GM19239 (cell line): ENCODE data around the gene CCDC8.
A peak's percentile ranks its signal among the peaks of the same experiment; 100 is the strongest.
"Not testable (repeated sequence)": the region's sequence is repeated elsewhere in the genome, so short reads cannot be mapped to it uniquely, and the experiment has no call there.

Experiments used
- DNase-seq: peaks from one replicate; pipeline ENCODE4 v3.0.0; 2011; ENCODE audit warnings: low spot score; ENCODE audit not compliant: insufficient read length
- FAIRE-seq: peaks from 2 replicates; lab custom pipeline; 2011; peaks lifted over from hg19 to GRCh38; lab: Jason Lieb, UNC

Gene CCDC8

DNA sequence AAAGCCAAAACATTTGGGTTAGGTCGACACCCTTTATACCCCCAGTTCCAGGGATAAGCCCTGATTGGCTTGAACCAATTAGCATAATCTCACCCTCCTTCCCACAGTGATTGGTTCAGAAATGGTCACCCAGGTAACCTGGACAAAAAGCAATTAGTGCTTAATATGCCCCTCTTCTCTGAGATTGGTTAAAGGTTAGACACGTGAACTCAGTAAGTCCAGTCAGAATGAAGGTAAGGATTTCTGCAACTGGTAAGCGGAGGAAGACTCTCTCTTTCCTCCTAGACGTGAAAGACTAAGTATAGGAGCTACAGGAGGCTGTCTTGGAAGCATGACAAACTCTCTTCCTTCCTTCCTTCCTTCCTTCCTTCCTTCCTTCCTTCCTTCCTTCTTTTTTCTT is 16.6 kb upstream of the CCDC8 start:
- FAIRE-seq = no peak
- DNase-seq = no peak

- no peak for DNase-seq
- FAIRE-seq = peak; percentile 40
Measured at GRCh38 chr19:46428239-46429135, 15.1 kb upstream of the CCDC8 start, which contains the start of gene PNMA8C. Gene PNMA8C (minus strand): TSS chr19:46428936. CDS start chr19:46428359, 577 bp downstream.

DNA sequence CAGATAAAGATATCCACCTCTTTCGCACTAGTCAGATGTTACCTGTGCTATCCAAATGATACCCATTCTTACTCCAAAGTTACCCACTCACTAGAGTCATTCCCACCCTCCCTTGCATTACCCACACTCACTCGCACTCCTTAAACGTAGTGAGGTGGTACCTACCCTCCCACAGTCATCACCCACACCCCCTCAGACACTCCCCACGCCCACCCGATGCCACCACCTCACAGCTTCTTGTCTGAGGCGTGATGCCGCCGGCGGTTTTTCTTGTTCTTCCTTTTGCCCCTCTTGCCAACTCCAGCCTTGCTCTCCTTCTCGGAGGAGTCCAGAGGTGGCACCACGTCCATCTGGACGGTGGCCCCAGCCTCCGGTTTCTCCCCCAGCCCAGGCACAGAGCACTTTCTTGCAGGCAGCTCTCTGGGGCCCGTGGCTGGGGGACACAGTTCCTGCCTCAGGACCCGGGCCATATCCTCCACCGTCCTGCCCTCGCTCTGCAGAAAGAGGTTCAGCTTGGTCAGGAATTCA is 14.2 kb upstream of the CCDC8 start:
- DNase-seq = no peak

DNA sequence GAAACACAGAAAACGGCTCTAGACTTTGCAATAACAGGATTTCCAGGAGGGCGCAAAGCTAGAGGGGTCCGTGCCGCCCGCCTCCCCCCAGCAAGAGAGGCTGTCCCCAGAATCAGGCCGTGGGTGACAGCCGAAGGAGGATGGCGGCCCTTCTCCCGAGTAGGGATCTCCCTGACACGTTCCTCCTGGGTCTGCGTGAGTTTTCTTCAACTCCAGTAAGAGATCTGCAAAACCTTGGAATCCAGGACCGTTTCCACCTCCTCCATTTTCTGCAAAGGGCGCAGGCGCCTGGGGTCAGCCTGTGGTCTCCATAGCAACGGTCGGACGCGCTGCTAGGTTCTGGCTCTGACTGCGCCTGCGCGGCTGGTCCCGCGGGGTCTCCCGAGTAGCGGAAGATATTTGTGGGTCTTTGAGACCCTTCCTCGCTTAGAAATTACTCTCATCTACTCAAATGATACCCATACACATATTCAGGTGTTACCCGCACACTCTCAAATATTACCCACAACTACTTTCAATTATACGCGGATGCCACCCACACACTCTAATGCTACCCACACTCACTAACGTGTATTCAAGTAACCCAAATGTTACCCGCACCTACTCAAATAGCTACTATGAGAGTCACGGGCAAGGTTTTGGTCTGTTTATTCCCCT is 13.3 kb upstream of the CCDC8 start:
- no peak for DNase-seq
- no peak for FAIRE-seq

More for the DNA sequence above, 14.2 kb upstream of the CCDC8 start:
- no peak for FAIRE-seq

DNA sequence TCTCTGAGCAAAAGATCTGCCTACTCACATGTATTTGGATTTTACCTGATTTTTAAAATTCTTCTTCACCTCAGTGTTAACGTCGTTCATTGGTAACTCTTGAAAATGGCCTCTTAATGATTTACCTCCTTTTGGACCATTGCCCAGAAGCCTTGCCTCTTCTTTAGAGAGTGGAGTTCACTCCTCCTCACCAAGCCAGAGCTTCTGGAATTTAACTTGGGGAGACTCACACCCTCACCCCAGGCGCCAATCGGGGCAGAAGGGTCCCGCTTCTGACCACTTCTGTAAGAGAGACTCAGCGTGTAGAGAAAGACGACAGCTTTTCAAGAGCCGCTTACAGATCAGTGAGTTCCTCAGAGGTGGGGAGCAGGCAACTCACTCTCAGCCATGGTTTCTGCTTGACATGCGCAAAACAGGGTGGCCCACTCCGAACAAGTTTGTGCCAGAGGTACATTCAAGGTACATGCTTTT is 12.7 kb upstream of the CCDC8 start:
- DNase-seq = no peak

GRCh38 chr19:46423188-46423587 is 9.8 kb upstream of the CCDC8 start:
- FAIRE-seq (no peak), DNase-seq (no peak)

More for the DNA sequence above, 12.7 kb upstream of the CCDC8 start:
- no peak for FAIRE-seq

- FAIRE-seq (no peak), DNase-seq (no peak)
Measured at GRCh38 chr19:46422344-46422743, 9.0 kb upstream of the CCDC8 start.

DNA sequence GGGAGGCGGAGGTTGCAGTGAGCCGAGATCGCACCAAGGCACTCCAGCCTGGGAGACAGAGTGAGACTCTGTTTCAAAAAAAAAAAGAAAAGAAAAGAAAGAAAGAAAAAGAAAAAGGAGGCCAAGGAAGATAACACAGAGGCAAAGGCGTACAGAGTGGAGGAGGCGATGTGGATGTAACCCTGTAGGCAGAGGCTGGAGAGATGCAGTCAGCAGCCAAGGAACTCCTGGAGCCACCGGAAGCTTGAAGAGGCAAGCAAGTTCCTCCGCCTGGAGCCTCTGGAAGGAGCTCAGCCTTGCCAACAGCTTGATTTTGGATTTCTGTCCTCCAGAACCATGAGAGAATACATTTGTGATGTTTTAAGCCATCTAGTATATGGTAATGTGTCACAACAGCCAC is 6.7 kb upstream of the CCDC8 start:
- no peak for DNase-seq
- no peak for FAIRE-seq

- peak; percentile 38 for DNase-seq
- not testable (repeated sequence) for FAIRE-seq
Measured at GRCh38 chr19:46415804-46416709, 2.7 kb upstream of the CCDC8 start.

DNA sequence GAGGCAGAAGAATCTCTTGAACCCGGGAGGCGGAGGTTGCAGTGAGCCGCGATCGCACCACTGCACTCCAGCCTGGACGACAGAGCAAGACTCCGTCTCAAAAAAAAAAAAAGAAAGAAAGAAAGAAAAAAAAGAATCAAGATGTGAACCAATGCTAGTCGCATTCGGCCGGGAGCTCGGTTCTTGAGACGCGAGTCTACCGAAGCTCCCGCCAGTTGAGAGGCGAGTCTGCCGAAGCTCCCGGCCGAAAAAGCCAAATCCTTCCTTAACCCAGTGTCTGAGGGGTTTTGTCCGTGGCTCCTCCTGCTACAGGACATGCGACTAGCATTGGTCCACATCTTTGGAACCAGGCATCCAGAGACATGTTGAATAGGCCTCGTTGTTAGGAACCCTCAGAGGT is 1.5 kb upstream of the CCDC8 start:
- DNase-seq, FAIRE-seq: not testable (repeated sequence)

DNA sequence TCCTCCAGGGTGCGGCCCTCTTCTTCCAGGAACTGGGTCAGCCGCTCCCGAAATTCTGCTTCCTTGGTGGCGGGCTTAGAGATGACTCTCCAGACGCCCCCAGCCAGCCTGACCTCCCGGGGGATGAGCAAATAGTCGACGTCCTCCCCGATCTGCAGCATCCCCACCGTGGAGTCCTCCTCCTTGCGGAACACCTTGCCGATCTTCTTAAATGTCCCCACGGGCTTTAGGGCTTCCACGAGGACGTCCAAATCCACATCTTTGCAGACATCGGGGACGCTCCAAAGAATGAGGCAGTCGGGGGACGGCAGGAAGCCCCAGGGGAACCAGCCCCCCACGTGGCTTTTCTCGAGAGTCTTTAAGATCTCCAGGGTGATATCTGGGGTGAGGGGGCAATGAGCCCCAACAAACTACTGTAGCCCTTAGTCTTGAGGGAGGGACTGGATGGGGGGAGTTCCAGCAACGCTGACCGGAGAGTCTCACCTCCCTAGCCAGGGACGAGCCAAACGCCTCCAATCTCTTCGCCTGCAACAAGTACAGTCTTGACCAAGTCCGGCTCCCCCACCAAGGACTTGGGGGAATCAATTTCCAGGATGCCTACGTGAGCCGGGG is 608 bp downstream of the CCDC8 start:
- FAIRE-seq = no peak
- no peak for DNase-seq

DNA sequence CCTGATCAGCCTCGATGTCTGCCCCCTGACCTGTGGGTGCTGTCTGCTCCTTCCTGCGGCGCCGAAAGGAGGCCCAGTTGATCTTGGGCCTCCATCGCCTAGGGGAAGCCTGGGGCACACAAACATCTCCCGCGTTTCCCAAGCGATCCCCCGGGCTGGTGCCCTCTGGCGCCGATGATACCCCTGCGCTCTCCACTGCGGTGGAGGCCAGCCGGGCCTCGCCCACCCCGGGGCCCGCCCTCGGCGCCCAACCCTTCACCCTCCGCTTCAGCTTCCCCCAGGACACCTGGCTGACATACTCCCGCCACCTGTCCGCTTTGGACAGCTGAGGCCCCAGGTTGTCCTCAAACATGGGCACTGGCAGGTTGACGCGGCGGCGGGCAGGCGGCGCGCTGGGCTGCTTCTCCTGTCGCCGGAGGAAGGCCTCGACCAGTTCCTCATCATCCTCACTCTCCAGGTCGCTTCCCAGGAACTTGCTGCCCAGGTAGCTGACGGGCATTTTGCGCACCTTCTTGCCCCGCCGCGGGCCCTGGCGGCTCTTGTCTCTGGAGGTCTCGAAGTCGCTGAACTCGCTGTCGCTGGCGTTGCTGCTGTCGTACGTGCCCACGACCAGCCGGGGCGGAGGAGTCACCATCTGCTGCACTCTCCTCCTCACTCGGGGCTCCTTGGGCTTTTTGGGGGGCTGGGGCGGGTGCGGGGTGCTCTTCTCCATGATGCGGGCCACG is 1.3 kb downstream of the CCDC8 start:
- FAIRE-seq (no peak), DNase-seq (no peak)

DNA sequence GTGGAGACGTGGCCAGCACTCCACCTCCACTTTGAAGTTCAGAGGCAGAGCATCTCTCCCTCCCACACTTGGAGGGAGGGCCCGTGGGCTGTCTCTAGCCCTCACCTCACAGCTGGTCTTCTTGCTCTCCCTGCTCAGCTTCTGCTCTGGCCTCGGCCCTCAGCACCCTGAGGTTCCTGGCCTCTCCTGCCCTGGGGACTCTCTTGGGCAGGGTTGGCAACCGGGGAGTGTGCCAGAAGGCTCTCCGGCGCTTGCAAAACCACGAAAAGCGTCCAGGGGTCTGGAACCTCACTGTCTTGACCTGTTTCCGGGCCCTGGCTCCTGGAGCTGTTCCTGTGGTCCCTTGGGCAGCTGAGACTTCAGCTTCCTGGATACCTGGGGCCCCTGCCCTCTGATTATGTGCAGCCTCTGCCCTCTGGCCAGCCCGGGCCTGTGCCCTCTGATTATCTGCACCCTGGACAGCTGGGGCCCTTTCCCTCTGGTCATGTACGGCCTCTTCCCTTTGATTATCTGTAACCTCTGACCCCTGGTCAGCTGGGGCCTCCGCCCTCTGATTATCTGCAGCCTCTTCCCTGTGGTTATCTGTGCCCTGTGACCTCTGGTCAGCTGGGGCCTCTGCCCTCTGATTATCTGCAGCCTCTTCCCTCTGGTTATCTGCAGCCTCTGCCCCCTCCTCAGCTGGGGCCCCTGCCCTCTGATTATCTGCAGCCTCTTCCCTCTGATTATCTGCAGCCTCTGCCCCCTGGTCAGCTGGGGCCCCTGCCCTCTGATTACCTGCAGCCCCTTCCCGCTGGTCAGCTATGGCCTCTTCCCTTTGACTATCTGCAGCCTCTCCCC is 2.1 kb downstream of the CCDC8 start:
- DNase-seq = no peak
- no peak for FAIRE-seq

DNA sequence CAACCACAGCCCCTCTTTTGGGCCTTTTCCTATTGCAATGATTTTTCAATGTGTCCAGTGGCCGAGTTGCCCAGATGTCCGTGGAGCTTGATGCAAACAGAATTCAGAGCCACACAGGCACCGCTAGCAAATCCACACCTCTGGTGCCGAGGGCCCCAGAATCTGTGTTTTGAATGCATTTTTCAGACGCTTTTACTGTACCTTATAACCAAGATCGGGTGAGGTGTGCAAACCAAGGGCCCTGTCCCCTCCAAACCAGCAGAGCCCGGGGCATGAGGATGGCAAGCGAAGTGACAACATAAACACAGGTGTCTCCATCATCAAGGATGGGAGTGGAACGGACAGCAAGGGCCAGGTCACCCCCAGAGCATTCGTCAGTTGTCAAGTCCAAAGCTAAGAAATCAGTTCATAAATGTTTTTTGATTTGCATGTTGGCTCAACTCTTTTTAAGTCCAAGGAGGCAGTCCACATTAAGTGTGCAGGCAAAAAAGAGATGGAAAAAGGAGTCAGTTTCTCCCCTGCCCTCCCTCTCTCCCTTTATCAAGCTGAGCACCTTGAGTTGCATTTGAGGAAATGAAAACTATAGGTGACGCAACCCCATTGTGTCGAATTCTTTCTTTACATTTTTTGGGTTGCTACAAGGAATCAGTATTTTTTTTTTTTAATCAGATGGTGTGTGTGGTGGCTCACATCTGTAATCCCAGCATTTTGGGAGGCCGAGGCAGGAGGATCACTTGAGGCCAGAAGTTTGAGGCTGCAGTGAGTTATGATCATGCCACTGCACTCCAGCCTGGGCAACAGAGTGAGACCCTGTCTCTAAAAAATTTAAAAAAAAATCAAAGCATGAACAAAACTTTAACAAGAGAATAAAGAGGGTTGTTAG is 2.9 kb downstream of the CCDC8 start:
- FAIRE-seq (no peak), DNase-seq (no peak)

DNA sequence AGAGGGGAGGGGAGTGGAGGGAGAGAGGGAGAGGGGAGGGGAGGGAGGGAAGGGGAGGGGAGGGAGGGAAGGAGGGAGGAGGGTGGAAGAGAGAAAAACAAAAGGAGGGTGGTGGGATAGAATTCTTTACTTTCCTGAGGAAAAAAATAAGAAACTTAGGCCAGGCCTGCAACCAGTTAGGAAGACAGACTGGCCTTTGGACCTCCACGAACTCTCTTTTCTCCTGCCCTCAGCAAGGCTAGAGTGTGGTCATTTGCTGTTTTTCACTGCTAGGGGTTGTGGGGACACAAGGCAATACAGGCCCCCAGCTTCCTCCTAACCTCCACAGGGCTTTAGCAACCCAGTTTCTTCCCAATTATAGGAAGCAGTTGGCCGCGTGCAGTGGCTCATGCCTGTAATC is 4.2 kb downstream of the CCDC8 start:
- FAIRE-seq = no peak

GRCh38 chr19:46408664-46409039 is 4.7 kb downstream of the CCDC8 start:
- FAIRE-seq = no peak
- no peak for DNase-seq

More for the DNA sequence above, 4.2 kb downstream of the CCDC8 start:
- DNase-seq = no peak
